Esophagus squamous epithelium (tissue), 4 donors: ENCODE measurements around the gene ZFHX3.

Experiments used
- POLR2A ChIP-seq, 4 donors: fragments of 450-650 bp; IDR thresholded peaks; one replicate each; pipeline ENCODE4 v1.6.1; 2017; ENCODE audit warnings: antibody characterized with exemption in 4 of 4, mild to moderate bottlenecking in 4 of 4, moderate library complexity in 3 of 4
- TF ChIP-seq, protein P1 (sequence below), 6 experiments: fragments of 450-650 bp in 4 of 6; fragments of 200-600 bp in 2 of 6; sonication (generic) in 2 of 6; IDR thresholded peaks; one replicate each; pipeline ENCODE4 v1.5.1; 2016 to 2019; ENCODE audit warnings: antibody characterized with exemption in 6 of 6, mild to moderate bottlenecking in 4 of 6, moderate library complexity in 4 of 6

DNA sequence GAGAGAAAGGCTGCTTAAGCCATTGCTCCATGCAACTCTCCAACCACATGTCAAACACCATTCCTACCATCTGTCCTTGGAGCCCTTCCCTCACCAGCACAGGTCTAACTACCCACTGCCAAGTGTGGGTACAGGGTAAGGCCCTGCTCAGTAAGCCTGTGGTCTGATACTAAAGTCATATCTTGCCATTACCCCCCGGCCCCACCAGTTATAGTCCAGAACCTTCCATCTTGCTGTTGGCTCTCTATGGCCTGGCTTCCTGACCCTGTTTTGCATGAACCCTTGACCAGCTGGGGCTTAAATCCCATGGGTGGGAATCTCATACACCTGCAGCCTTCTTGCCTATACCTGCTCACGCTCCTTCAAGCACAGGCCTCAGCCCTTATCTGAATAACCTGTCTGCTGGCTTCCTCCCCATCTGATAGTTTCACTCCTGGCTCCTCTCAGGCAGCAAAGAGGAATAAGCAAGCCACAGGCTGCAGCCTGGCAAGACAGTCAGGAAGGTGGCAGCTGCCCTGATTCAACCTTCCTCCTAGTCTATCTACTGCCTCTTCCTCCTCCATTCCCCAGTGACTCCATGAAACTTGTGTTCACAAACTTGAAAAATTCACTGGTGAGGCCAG is 64.1 kb downstream of the ZFHX3 start:
- TF ChIP-seq, protein P1, sequence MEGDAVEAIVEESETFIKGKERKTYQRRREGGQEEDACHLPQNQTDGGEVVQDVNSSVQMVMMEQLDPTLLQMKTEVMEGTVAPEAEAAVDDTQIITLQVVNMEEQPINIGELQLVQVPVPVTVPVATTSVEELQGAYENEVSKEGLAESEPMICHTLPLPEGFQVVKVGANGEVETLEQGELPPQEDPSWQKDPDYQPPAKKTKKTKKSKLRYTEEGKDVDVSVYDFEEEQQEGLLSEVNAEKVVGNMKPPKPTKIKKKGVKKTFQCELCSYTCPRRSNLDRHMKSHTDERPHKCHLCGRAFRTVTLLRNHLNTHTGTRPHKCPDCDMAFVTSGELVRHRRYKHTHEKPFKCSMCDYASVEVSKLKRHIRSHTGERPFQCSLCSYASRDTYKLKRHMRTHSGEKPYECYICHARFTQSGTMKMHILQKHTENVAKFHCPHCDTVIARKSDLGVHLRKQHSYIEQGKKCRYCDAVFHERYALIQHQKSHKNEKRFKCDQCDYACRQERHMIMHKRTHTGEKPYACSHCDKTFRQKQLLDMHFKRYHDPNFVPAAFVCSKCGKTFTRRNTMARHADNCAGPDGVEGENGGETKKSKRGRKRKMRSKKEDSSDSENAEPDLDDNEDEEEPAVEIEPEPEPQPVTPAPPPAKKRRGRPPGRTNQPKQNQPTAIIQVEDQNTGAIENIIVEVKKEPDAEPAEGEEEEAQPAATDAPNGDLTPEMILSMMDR (IDR thresholded peaks at IDR 0.05): no peak
- TF ChIP-seq POLR2A (IDR thresholded peaks at IDR 0.05): no peak
